ENCODE results near the gene NRXN3. TPM values are rescaled to one million over a fixed set of nuclear protein-coding genes. Genes with fewer than 3 reads are reported as not detected.

Gene NRXN3
- total RNA-seq, 1 experiment from 2014 or later = not detected

DNA sequence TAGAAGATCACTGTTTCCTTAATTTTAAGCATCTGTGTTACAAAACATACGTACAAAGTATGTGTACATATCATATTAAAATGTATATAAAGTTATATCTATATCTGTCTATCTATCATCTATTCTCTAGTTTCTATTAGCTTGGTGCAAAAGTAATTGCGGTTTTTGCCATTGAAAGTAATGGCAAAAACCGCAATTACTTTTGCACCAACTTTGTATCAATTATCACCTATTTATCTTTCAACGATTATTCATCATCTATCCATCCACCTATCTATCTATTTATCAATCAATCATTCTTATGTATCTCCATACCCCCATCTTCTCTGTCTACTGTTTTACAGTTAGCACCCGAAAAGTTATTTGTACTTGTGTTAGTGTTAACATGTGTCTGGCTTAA is 447.6 kb downstream of the NRXN3 start:
- CTCF ChIA-PET = no interaction called here
- intact Hi-C loops (cut with micrococcal nuclease) = no loop called here
- no peaks in the 10 kb centered on the region; the same call in 1 of the 2 replicates for H3K27me3 ChIP-seq (ENCODE audit: insufficient read depth, low read length)
- TF ChIP-seq FOSL1 (IDR thresholded peaks at IDR 0.05; ENCODE audit: low read depth) (no peak), SIN3A (IDR thresholded peaks at IDR 0.05; ENCODE audit: low read depth) (no peak), TCF7L2 (IDR thresholded peaks at IDR 0.05; ENCODE audit: borderline replicate concordance, extremely low read depth, insufficient read depth, insufficient read length) (no peak), ZNF274 (IDR thresholded peaks at IDR 0.05; ENCODE audit: low read depth, low read length) (no peak)
- H3K36me3 ChIP-seq (ENCODE audit: control insufficient read depth in 1 of 2, insufficient read depth in 2 of 2, low read length in 2 of 2) = no peaks in the 10 kb centered on the region
- no peaks in the 10 kb centered on the region for H3K4me1 ChIP-seq (ENCODE audit: control insufficient read depth in 1 of 2, insufficient read depth in 2 of 2, low read length in 2 of 2)
- H3K27ac ChIP-seq (ENCODE audit: low read depth, low read length) = no peak overlapping the region
- no peak overlapping the region for H3K9ac ChIP-seq (ENCODE audit: low read length)
- H2AFZ ChIP-seq (ENCODE audit: low read depth, low read length, poor library complexity, severe bottlenecking) = no peak overlapping the region
- POLR2A ChIA-PET = no interaction called here
- no peaks in the 10 kb centered on the region for H3K79me2 ChIP-seq (ENCODE audit: insufficient read depth, low read length)
- no peaks in the 10 kb centered on the region for H4K20me1 ChIP-seq (ENCODE audit: insufficient read depth)
- ATAC-seq (no peak), DNase-seq (ENCODE audit: low read depth, low spot score) (no peak)
- H3K4me2 ChIP-seq (ENCODE audit: low read length) = no peak overlapping the region
- BruUV-seq (replicated peaks) = no TSS peak
- RAD21 ChIA-PET (ENCODE audit: low non-redundant PET in 1 of 2, low total read pairs in 2 of 2, uncharacterized antibody in 2 of 2, unreplicated experiment in 2 of 2) = no interaction called here
- no peaks in the 10 kb centered on the region for H3K9me3 ChIP-seq (ENCODE audit: control insufficient read depth in 1 of 2, insufficient read depth in 1 of 2, low read depth in 1 of 2, low read length in 2 of 2)
- H3K9me2 ChIP-seq (ENCODE audit: insufficient read depth) = no peaks in the 10 kb centered on the region
- H3K4me3 ChIP-seq (replicated peaks in 1 of 2; ENCODE audit: low read depth in 1 of 2, low read length in 2 of 2) = no peak overlapping the region

GRCh38 chr14:78618368-78618767 is 448.2 kb downstream of the NRXN3 start:
- Histone ChIP-seq H3K9me3 (ENCODE audit: control insufficient read depth in 1 of 2, insufficient read depth in 1 of 2, low read depth in 1 of 2, low read length in 2 of 2) (no peaks in the 10 kb centered on the region), H2AFZ (ENCODE audit: low read depth, low read length, poor library complexity, severe bottlenecking) (no peak overlapping the region), H4K20me1 (ENCODE audit: insufficient read depth) (no peaks in the 10 kb centered on the region), H3K4me3 (replicated peaks in 1 of 2; ENCODE audit: low read depth in 1 of 2, low read length in 2 of 2) (no peak overlapping the region), H3K4me1 (ENCODE audit: control insufficient read depth in 1 of 2, insufficient read depth in 2 of 2, low read length in 2 of 2) (no peaks in the 10 kb centered on the region), H3K4me2 (ENCODE audit: low read length) (no peak overlapping the region), H3K27me3 (ENCODE audit: insufficient read depth, low read length) (no peaks in the 10 kb centered on the region), H3K27ac (ENCODE audit: low read depth, low read length) (no peak overlapping the region), H3K79me2 (ENCODE audit: insufficient read depth, low read length) (no peaks in the 10 kb centered on the region), H3K9me2 (ENCODE audit: insufficient read depth) (no peaks in the 10 kb centered on the region), H3K36me3 (ENCODE audit: control insufficient read depth in 1 of 2, insufficient read depth in 2 of 2, low read length in 2 of 2) (no peaks in the 10 kb centered on the region), H3K9ac (ENCODE audit: low read length) (no peak overlapping the region)
- TF ChIP-seq REST (IDR thresholded peaks at IDR 0.05; ENCODE audit: low read depth) (no peak), SIN3A (IDR thresholded peaks at IDR 0.05; ENCODE audit: low read depth) (no peak), RAD21 (IDR thresholded peaks at IDR 0.05; ENCODE audit: low read depth) (no peak), YY1 (IDR thresholded peaks at IDR 0.05; ENCODE audit: extremely low read depth, insufficient replicate concordance, low read depth, low read length) (no peak), POLR2A (IDR thresholded peaks at IDR 0.05; ENCODE audit: borderline replicate concordance, extremely low read depth, insufficient read depth, insufficient read length) (no peak), EGR1 (IDR thresholded peaks at IDR 0.05; ENCODE audit: low read depth) (no peak), CBX3 (IDR thresholded peaks at IDR 0.05; ENCODE audit: low read depth) (no peak), SRF (IDR thresholded peaks at IDR 0.05; ENCODE audit: low read depth) (no peak), CEBPB (IDR thresholded peaks at IDR 0.05; ENCODE audit: low read depth) (no peak)
- TF ChIP-seq, protein P1, sequence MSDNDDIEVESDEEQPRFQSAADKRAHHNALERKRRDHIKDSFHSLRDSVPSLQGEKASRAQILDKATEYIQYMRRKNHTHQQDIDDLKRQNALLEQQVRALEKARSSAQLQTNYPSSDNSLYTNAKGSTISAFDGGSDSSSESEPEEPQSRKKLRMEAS (IDR thresholded peaks at IDR 0.05) = no peak
- intact Hi-C loops (cut with micrococcal nuclease) = no loop called here
- ATAC-seq = no peak
- DNase-seq (ENCODE audit: low read depth, low spot score) = no peak
- ChIA-PET CTCF (no interaction called here), POLR2A (no interaction called here), RAD21 (ENCODE audit: low non-redundant PET in 1 of 2, low total read pairs in 2 of 2, uncharacterized antibody in 2 of 2, unreplicated experiment in 2 of 2) (no interaction called here)
- BruUV-seq (replicated peaks) = no TSS peak

All from HCT116 (cell line).